Adipose tissue (tissue), 3 donors: Measurements from ENCODE around the gene NLRP12. TPM values are rescaled to one million over a fixed set of nuclear protein-coding genes. Genes with fewer than 3 reads are reported as not detected.

Experiments used
- polyA plus RNA-seq, 3 donors: library from polyadenylated mRNA; stranded (reverse); fragments of 200-250 nt; gene quantifications; one replicate each; pipeline ENCODE4 v1.2.3, GENCODE V29; 2013
- donor health status: healthy with polysubstance abuse.
- donor health status: Bipolar disorder and iron deficiency.
- donor health status: healthy.

Gene NLRP12
- polyA plus RNA-seq, 3 donors: 0.08 to 1.8 (median 1.1) TPM

Other genes starting within 250 kb of the NLRP12 start
- gene DPRX, start 192.3 kb downstream of the NLRP12 start, polyA plus RNA-seq: under 1 TPM in 1 of 3 donors, not detected in 2; 0.12 TPM
- gene MYADM, start 43.6 kb upstream of the NLRP12 start, polyA plus RNA-seq: 100 to 1,000 TPM in 1 of 3 donors, 10 to 100 TPM in 2; 26.0 to 191 (median 94.4) TPM
- gene PRKCG, start 57.9 kb upstream of the NLRP12 start, polyA plus RNA-seq: under 1 TPM in 2 of 3 donors, not detected in 1; 0.05 to 0.06 TPM
- gene CACNG7, start 85.0 kb upstream of the NLRP12 start, polyA plus RNA-seq: not detected
- under 1 TPM; 0.02 to 0.34 (median 0.04) TPM for gene CACNG8, start 138.6 kb upstream of the NLRP12 start, polyA plus RNA-seq
- not detected for gene CACNG6, start 167.3 kb upstream of the NLRP12 start, polyA plus RNA-seq
- 1 to 10 TPM in 1 of 3 donors, under 1 TPM in 1, not detected in 1; 0.76 to 2.1 TPM for gene VSTM1, start 239.6 kb upstream of the NLRP12 start, polyA plus RNA-seq